H1 (cell line): ENCODE data around the gene RNASE13. TPM values are rescaled to one million over a fixed set of nuclear protein-coding genes. Genes with fewer than 3 reads are reported as not detected.

Source experiments
- CTCF ChIA-PET: fragments of 300-600 bp; sonication (Branson Sonifier 250); formaldehyde crosslinking; loops from one replicate; lab custom pipeline; 2021; ENCODE audit not compliant: partially characterized antibody; lab: Charles Lee
- POLR2A ChIA-PET: fragments of 300-600 bp; sonication (Branson Sonifier 250); formaldehyde crosslinking; loops from one replicate; lab custom pipeline; 2021; ENCODE audit warnings: inconsistent platforms; ENCODE audit not compliant: partially characterized antibody; lab: Charles Lee
- DNase-seq, 2 experiments: peaks; one replicate each; pipeline versions ENCODE4 v3.0.0 to v3.0.0-alpha.2; 2010 to 2022; ENCODE audit warnings: low spot score in 2 of 2, low read depth in 1 of 2, mixed read lengths in 1 of 2
- FAIRE-seq: peaks from 2 replicates; lab custom pipeline; 2011; peaks lifted over from hg19 to GRCh38; lab: Jason Lieb, UNC
- H2AFZ ChIP-seq: 2 replicates; pipeline ENCODE4 v1.8.1; 2012; ENCODE audit warnings: low read length, inconsistent platforms
- H2AK5ac ChIP-seq: 2 replicates; pipeline ENCODE4 v1.6.1; 2013; ENCODE audit warnings: low read depth, low read length
- H2BK120ac ChIP-seq: replicated peaks from 2 replicates; pipeline ENCODE3; 2013; ENCODE audit warnings: low read depth, low read length, inconsistent platforms
- H2BK12ac ChIP-seq: 2 replicates; pipeline ENCODE4 v1.6.1; 2013; ENCODE audit warnings: low read depth, low read length
- H2BK15ac ChIP-seq: 2 replicates; pipeline ENCODE4 v1.6.1; 2013; ENCODE audit warnings: low read length
- H2BK20ac ChIP-seq: 2 replicates; pipeline ENCODE4 v1.6.1; 2013; ENCODE audit warnings: low read length
- H2BK5ac ChIP-seq: 2 replicates; pipeline ENCODE4 v1.6.1; 2013; ENCODE audit warnings: low read depth, low read length
- H3K14ac ChIP-seq: 2 replicates; pipeline ENCODE4 v1.6.1; 2013; ENCODE audit warnings: inconsistent platforms; ENCODE audit not compliant: insufficient read length
- H3K18ac ChIP-seq: 2 replicates; pipeline ENCODE4 v1.6.1; 2013; ENCODE audit warnings: low read length; ENCODE audit errors: extremely low read depth
- H3K23ac ChIP-seq: 2 replicates; pipeline ENCODE4 v1.6.1; 2013; ENCODE audit warnings: inconsistent platforms; ENCODE audit not compliant: insufficient read length
- H3K23me2 ChIP-seq: 2 replicates; pipeline ENCODE4 v1.6.1; 2013; ENCODE audit warnings: low read depth, low read length
- H3K27ac ChIP-seq: 2 replicates; pipeline ENCODE4 v1.6.1; 2011; ENCODE audit warnings: low read depth, low read length, inconsistent platforms
- H3K27me3 ChIP-seq, 4 experiments: replicated peaks in 1 of 4; 1 replicate in 1 of 4; 2 replicates in 3 of 4; pipeline versions ENCODE4 v1.6.1 to v1.8.1; 2011 to 2013; ENCODE audit warnings: low read length in 3 of 4, mild to moderate bottlenecking in 3 of 4, inconsistent platforms in 2 of 4, mixed read lengths in 2 of 4, moderate library complexity in 1 of 4; ENCODE audit not compliant: control insufficient read depth in 3 of 4, insufficient read depth in 3 of 4; ENCODE audit errors: extremely low read depth in 1 of 4
- H3K36me3 ChIP-seq, 4 experiments: 2 replicates each; pipeline versions ENCODE4 v1.6.1 to v1.8.1; 2011 to 2013; ENCODE audit warnings: mild to moderate bottlenecking in 4 of 4, low read length in 3 of 4, moderate library complexity in 2 of 4, control low read depth in 1 of 4, inconsistent platforms in 1 of 4; ENCODE audit not compliant: insufficient read depth in 4 of 4, control insufficient read depth in 2 of 4
- H3K4ac ChIP-seq: replicated peaks from 2 replicates; pipeline ENCODE3; 2013; ENCODE audit warnings: low read length, low read depth, mixed read lengths, inconsistent platforms; ENCODE audit not compliant: insufficient read length
- H3K4me1 ChIP-seq, 4 experiments: replicated peaks in 1 of 4; 1 replicate in 1 of 4; 2 replicates in 3 of 4; pipeline versions ENCODE4 v1.6.1 to v1.8.1; 2011 to 2013; ENCODE audit warnings: low read length in 3 of 4, inconsistent platforms in 2 of 4, mixed read lengths in 1 of 4; ENCODE audit not compliant: insufficient read depth in 4 of 4, control insufficient read depth in 3 of 4
- H3K4me2 ChIP-seq, 2 experiments: 2 replicates each; pipeline versions ENCODE4 v1.6.1 to v1.8.1; 2011 to 2013; ENCODE audit warnings: low read depth in 2 of 2, low read length in 2 of 2, control low read depth in 1 of 2, inconsistent platforms in 1 of 2, mild to moderate bottlenecking in 1 of 2; ENCODE audit not compliant: insufficient read depth in 1 of 2
- H3K4me3 ChIP-seq, 4 experiments: fragments of 200-600, 300-600 bp in 1 of 4; sonication (generic), shearing (Covaris generic), sonication (Bioruptor Twin) in 1 of 4; 2 replicates each; pipeline versions ENCODE4 v1.5.1 to v1.8.1; 2011 to 2016; ENCODE audit warnings: low read length in 4 of 4, low read depth in 3 of 4, control low read depth in 2 of 4, inconsistent platforms in 2 of 4, mild to moderate bottlenecking in 2 of 4, mixed read lengths in 1 of 4, moderate library complexity in 1 of 4; ENCODE audit not compliant: insufficient read depth in 2 of 4; ENCODE audit errors: extremely low read depth in 1 of 4
- H3K56ac ChIP-seq: replicated peaks from 2 replicates; pipeline ENCODE3; 2013; ENCODE audit warnings: low read depth, mild to moderate bottlenecking, mixed read lengths, low read length, inconsistent platforms; ENCODE audit not compliant: insufficient read length
- H3K79me1 ChIP-seq: 2 replicates; pipeline ENCODE4 v1.6.1; 2013; ENCODE audit warnings: low read depth, low read length, control low read depth
- H3K79me2 ChIP-seq, 2 experiments: 2 replicates each; pipeline versions ENCODE4 v1.6.1 to v1.8.1; 2012 to 2013; ENCODE audit warnings: low read length in 2 of 2, mild to moderate bottlenecking in 2 of 2, inconsistent platforms in 1 of 2; ENCODE audit not compliant: insufficient read depth in 2 of 2, control insufficient read depth in 1 of 2
- H3K9ac ChIP-seq, 4 experiments: replicated peaks in 1 of 4; 1 replicate in 1 of 4; 2 replicates in 3 of 4; pipeline versions ENCODE4 v1.6.1 to v1.8.1; 2011 to 2013; ENCODE audit warnings: low read depth in 3 of 4, low read length in 3 of 4, control low read depth in 2 of 4, mild to moderate bottlenecking in 2 of 4, moderate library complexity in 2 of 4, inconsistent platforms in 1 of 4; ENCODE audit errors: extremely low read depth in 1 of 4
- H3K9me3 ChIP-seq, 2 experiments: 2 replicates each; pipeline versions ENCODE4 v1.6.1 to v1.8.1; 2012 to 2013; ENCODE audit warnings: mild to moderate bottlenecking in 2 of 2, moderate library complexity in 2 of 2, control low read depth in 1 of 2, inconsistent platforms in 1 of 2, low read depth in 1 of 2, low read length in 1 of 2, mixed read lengths in 1 of 2; ENCODE audit not compliant: insufficient read depth in 2 of 2
- H4K20me1 ChIP-seq, 2 experiments: replicated peaks in 1 of 2; 2 replicates each; pipeline versions ENCODE3 to v1.8.1; 2011 to 2013; ENCODE audit warnings: inconsistent platforms in 2 of 2, low read length in 2 of 2, mild to moderate bottlenecking in 1 of 2; ENCODE audit not compliant: insufficient read depth in 2 of 2, control insufficient read depth in 1 of 2
- H4K5ac ChIP-seq: 2 replicates; pipeline ENCODE4 v1.6.1; 2013; ENCODE audit warnings: low read length, low read depth, mixed read lengths, inconsistent platforms; ENCODE audit not compliant: insufficient read length
- H4K8ac ChIP-seq: 2 replicates; pipeline ENCODE4 v1.8.0; 2013; ENCODE audit warnings: mild to moderate bottlenecking, moderate library complexity, low read length, inconsistent platforms; ENCODE audit not compliant: insufficient read depth; ENCODE audit errors: extremely low read depth
- H4K91ac ChIP-seq: replicated peaks from 2 replicates; pipeline ENCODE3; 2013; ENCODE audit warnings: low read length, mixed read lengths, inconsistent platforms; ENCODE audit not compliant: insufficient read length
- ATF3 ChIP-seq: IDR thresholded peaks from 2 replicates; pipeline ENCODE4 v1.6.1; 2011; ENCODE audit warnings: low read depth, mild to moderate bottlenecking, low read length; ENCODE audit not compliant: insufficient read depth
- BCL11A ChIP-seq, 2 experiments: IDR thresholded peaks; one replicate each; pipeline ENCODE4 v1.6.1; 2011; ENCODE audit warnings: low read depth in 2 of 2, low read length in 2 of 2, mild to moderate bottlenecking in 2 of 2
- CBX8 ChIP-seq: fragments of 300-800, 300-1000 bp; sonication (generic); IDR thresholded peaks from 2 replicates; pipeline ENCODE4 v1.7.1; 2016; ENCODE audit warnings: low read depth, low read length, borderline replicate concordance
- CEBPB ChIP-seq: IDR thresholded peaks from 2 replicates; pipeline ENCODE4 v1.6.1; 2012; ENCODE audit warnings: low read depth, low read length
- CTCF ChIP-seq, 3 experiments: IDR thresholded peaks; 1 replicate in 2 of 3; 2 replicates in 1 of 3; pipeline versions ENCODE4 v1.5.1 to v1.6.1; 2011; ENCODE audit warnings: low read length in 3 of 3, mild to moderate bottlenecking in 3 of 3, inconsistent platforms in 2 of 3, low read depth in 1 of 3, moderate library complexity in 1 of 3; ENCODE audit not compliant: insufficient read depth in 1 of 3; ENCODE audit errors: control extremely low read depth in 1 of 3
- GABPA ChIP-seq: IDR thresholded peaks from 2 replicates; pipeline ENCODE4 v1.6.1; 2011; ENCODE audit warnings: mild to moderate bottlenecking, low read length, moderate library complexity, borderline replicate concordance; ENCODE audit not compliant: insufficient read depth
- KDM4A ChIP-seq: IDR thresholded peaks from one replicate; pipeline ENCODE4 v1.7.1; 2012; ENCODE audit warnings: low read depth, mild to moderate bottlenecking, moderate library complexity, low read length, inconsistent platforms; ENCODE audit not compliant: severe bottlenecking
- POLR2A ChIP-seq, 2 experiments: IDR thresholded peaks; 1 replicate in 1 of 2; 2 replicates in 1 of 2; pipeline ENCODE4 v1.6.1; 2011; ENCODE audit warnings: low read depth in 2 of 2, low read length in 2 of 2, mild to moderate bottlenecking in 2 of 2; ENCODE audit errors: control extremely low read depth in 1 of 2
- SIRT6 ChIP-seq: IDR thresholded peaks from one replicate; pipeline ENCODE4 v1.7.1; 2012; ENCODE audit warnings: low read length, inconsistent platforms
- SP1 ChIP-seq: IDR thresholded peaks from 2 replicates; pipeline ENCODE4 v1.6.1; 2011; ENCODE audit warnings: low read depth, low read length
- SUZ12 ChIP-seq: fragments of 200-600 bp; sonication (generic); IDR thresholded peaks from 2 replicates; pipeline ENCODE4 v1.6.1; 2012; ENCODE audit warnings: mild to moderate bottlenecking, inconsistent platforms, low read length, moderate library complexity, mixed read lengths
- YY1 ChIP-seq: IDR thresholded peaks from 2 replicates; pipeline ENCODE4 v1.6.1; 2011; ENCODE audit warnings: low read depth, mild to moderate bottlenecking, low read length
- WGBS, 2 experiments: shearing (Covaris generic) in 1 of 2; methylation state at CpG; one replicate each; pipeline versions ENCODE4 v1.1.6 to v1.1.7; 2013 to 2015; ENCODE audit warnings: low lambda C conversion rate in 2 of 2, mixed read lengths in 2 of 2, inconsistent platforms in 1 of 2, low coverage in 1 of 2, missing lambda C conversion rate in 1 of 2; ENCODE audit not compliant: insufficient replicate concordance in 2 of 2, insufficient coverage in 1 of 2, insufficient read length in 1 of 2; ENCODE audit errors: extremely low coverage in 1 of 2, missing lambda C conversion rate in 1 of 2; 5-methylcytosine and 5-hydroxymethylcytosine counted together
- polyA plus RNA-seq, 7 experiments: library from polyadenylated mRNA; depleted of rRNA in 3 of 7; stranded (reverse) in 5 of 7; unstranded in 2 of 7; fragments of >200 nt in 5 of 7; fragments of 200-250 nt in 2 of 7; gene quantifications; 1 replicate in 5 of 7; 2 replicates in 1 of 7; 4 replicates in 1 of 7; pipeline versions ENCODE4 v1.2.1 to v1.2.3, GENCODE V29; 2011 to 2013; ENCODE audit warnings: missing spikeins in 2 of 7, mixed read lengths in 2 of 7
- total RNA-seq: library from RNA; stranded (reverse); fragmentation: NEBNext Ultra II Directional; extraction: Animal tissue kit (Norgen Biotek cat#: 25700); gene quantifications from 2 replicates; pipeline ENCODE4 v1.2.1, GENCODE V29; 2021

Gene RNASE13
- total and polyA plus RNA-seq, 2 of the 8 experiments (the other 6 are each of a cell fraction or from before 2014, with no cell fraction given): not detected

DNA sequence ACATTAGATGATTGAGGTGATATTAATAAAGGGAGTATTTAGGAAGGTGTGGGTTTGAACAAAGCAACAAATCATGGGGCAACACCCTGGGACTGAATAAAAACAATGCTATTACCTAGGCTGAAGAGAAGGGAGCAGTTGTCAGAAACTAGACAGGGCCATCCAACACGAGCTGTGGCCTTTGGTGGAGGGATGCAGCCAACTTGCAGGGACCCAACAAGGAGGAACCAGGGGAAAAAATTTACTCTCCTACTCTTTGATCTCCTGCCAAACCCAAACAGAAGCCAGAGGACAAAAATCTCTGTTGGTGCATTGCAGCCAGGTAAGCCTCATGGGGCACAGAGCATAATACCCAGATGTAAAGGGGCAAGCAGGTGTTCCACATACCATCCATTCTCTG is 23.5 kb downstream of the RNASE13 start:
- POLR2A ChIA-PET: interaction anchor here (0.7 to 1.5 kb wide), 3 partner anchors 12 to 77 kb away, joined by 3 read pairs; no protein-coding TSS in a partner anchor
- no peak overlapping the region for H3K27ac ChIP-seq
- DNase-seq (no peak), FAIRE-seq (no peak)
- no peak overlapping the region for H2BK120ac ChIP-seq
- no peak overlapping the region for H2AFZ ChIP-seq
- H3K36me3 ChIP-seq: no peaks in the 10 kb centered on the region
- H3K4ac ChIP-seq: no peak overlapping the region
- H2BK5ac ChIP-seq: no peak overlapping the region
- WGBS, 2 experiments: 89% methylated on average over 1 of the region's 1 CpG; no CpG with 5 or more reads in 1 of the 2 experiments
- no peak overlapping the region for H3K9ac ChIP-seq
- H2BK15ac ChIP-seq: no peak overlapping the region
- H3K23me2 ChIP-seq: no peaks in the 10 kb centered on the region
- H3K27me3 ChIP-seq: no peaks in the 10 kb centered on the region; a peak in 1 of 7 replicates
- CTCF ChIA-PET: interaction anchor here (1.2 to 16.1 kb wide), 11 partner anchors 9 to 92 kb away, joined by 3 to 371 read pairs (median 69); partner anchors contain the start of genes ARHGEF40, RNASE13, RNASE7 and SLC39A2
- no peaks in the 10 kb centered on the region for H4K20me1 ChIP-seq
- H3K23ac ChIP-seq: no peak overlapping the region
- no peaks in the 10 kb centered on the region for H3K9me3 ChIP-seq
- no peak overlapping the region for H3K4me3 ChIP-seq
- no peak overlapping the region for H3K18ac ChIP-seq
- H3K4me2 ChIP-seq: no peak overlapping the region
- no peak overlapping the region for H4K5ac ChIP-seq
- H2AK5ac ChIP-seq: no peak overlapping the region
- no peak overlapping the region for H2BK20ac ChIP-seq
- H3K4me1 ChIP-seq: peaks cover 2 to 7% (median 5%) of the 10 kb centered on the region in 4 experiments; a peak in 5 of 7 replicates
- no peaks in the 10 kb centered on the region for H3K79me1 ChIP-seq
- H3K79me2 ChIP-seq: no peaks in the 10 kb centered on the region
- H2BK12ac ChIP-seq: no peak overlapping the region
- H3K14ac ChIP-seq: no peak overlapping the region
- H3K56ac ChIP-seq: no peak overlapping the region
- H4K91ac ChIP-seq: no peak overlapping the region
- H4K8ac ChIP-seq: no peak overlapping the region
- no peak for TF ChIP-seq GABPA
- no peak for TF ChIP-seq CBX8
- no peak for TF ChIP-seq CTCF (IDR thresholded peaks at IDR 0.05; ENCODE audit: control extremely low read depth in 1 of 3, insufficient read depth in 1 of 3, low read depth in 1 of 3, low read length in 3 of 3)
- no peak for TF ChIP-seq SIRT6
- no peak for TF ChIP-seq POLR2A (IDR thresholded peaks at IDR 0.05; ENCODE audit: control extremely low read depth in 1 of 2, low read depth in 2 of 2, low read length in 2 of 2)
- TF ChIP-seq YY1: no peak
- TF ChIP-seq BCL11A (IDR thresholded peaks at IDR 0.05; ENCODE audit: low read depth in 2 of 2, low read length in 2 of 2): no peak
- no peak for TF ChIP-seq ATF3
- no peak for TF ChIP-seq SP1
- no peak for TF ChIP-seq KDM4A
- TF ChIP-seq CEBPB: no peak
- TF ChIP-seq SUZ12: no peak
